Mucosa of gallbladder (tissue), 1 donor: ENCODE data around the gene CLIC1. TPM values are rescaled to one million over a fixed set of nuclear protein-coding genes. Genes with fewer than 3 reads are reported as not detected.
A peak's percentile ranks its signal among the peaks of the same experiment; 100 is the strongest.
"Not testable (repeated sequence)": the region's sequence is repeated elsewhere in the genome, so short reads cannot be mapped to it uniquely, and the experiment has no call there.

Experiments used
- DNase-seq: peaks from one replicate; pipeline ENCODE4 v3.0.0-alpha.2; 2020; ENCODE audit warnings: low spot score
- total RNA-seq: library from RNA; stranded (reverse); gene quantifications from one replicate; pipeline ENCODE4 v1.2.1, GENCODE V29; 2021
- donor health status: DM: no; HTN: no; CAD: no.

CLIC1 gene
- total RNA-seq, 1 donor from 2014 or later: 394 TPM

DNA sequence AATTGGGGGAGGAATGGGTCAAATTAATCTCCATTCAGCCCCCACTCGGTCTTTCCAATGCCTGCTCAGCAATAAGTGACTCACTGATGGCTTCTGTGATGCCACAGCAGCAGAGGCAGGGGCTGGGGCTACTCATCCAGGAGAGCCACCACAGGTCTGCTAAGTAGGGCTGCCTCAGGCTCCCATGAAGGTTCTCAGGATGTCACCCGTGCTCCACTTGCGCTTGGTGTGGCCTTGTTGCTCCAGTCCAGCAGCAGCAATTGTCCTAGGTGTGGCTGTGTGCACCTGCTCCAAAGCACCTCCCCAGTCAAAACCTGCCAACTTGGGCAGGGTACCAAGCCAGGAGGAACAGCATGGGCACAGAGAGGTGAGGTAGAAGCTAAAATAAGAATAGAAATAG, 14.2 kb downstream of the CLIC1 start:
- DNase-seq: no peak

GRCh38 chr6:31721351-31722020, 14.8 kb downstream of the CLIC1 start, which contains the start of gene LY6G6C:
Gene LY6G6C, minus strand, starts transcription at chr6:31721746. Its CDS starts 67 bp downstream, at chr6:31721679.
- DNase-seq: no peak

DNA sequence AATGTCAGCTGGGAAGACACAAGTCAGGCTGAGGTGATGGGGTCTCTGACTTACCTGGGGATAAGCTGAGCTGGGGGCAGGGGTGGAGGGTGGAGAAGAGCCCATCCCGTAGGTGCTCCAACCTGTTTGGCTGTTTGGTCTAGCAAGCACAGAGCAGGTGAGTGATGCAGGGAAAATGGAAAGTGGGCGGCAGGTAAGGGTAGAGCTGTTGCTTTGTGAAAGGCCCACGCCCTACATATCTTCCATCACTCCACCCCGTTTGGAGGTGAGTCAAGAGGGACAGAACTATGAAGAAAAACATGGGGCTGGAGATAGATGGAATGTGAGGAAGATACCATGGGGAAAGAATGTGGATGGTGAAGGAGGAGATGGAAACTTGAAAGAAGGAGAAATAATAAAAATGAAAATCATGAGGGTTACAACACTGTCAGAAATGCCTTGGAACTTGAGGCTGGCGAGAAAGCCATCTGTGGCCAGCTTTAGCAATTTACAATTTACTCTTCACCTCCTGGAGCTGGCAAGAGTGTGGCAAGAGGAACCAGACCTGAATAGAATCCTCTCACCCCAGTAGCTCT, 16.0 kb downstream of the CLIC1 start:
- no peak for DNase-seq

DNA sequence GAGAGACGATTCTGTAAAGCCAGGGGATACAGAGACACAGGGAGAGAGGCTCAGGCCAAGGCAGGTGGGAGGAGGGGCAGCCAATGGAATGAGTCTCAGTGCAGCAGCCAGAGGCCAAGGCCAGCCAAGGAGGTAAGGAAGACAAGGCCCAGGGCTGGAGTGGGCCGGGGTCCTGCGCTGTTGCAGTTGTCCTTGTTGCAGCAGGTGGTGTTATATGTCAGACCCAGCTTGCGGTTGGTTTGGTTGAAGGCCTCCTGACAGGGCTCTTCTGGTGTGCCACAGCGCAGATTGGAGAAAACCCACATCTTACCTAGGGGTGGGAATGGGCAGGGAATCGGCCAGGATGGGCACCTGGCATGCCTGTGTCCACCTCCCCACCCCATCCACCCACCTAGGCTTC, 17.3 kb downstream of the CLIC1 start:
- no peak for DNase-seq

DNA sequence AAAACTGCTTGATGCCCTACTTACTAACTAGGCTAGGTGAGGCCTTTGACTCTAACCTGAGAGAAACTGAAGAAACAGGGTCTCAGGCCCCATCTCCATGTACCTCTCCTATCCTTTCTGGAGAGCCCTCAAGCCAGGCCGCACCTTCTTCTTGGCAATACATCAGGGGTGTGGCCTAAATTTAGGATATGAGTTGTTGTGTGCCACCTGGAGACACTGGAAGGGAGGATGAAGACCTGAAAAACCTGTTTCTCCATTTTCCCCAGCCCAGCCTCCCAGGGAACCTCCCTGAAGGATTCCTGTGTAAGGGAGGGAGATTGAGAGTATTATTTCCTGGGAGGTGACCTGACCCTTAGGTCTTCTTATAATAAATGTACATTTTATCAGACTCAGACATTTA, 18.1 kb downstream of the CLIC1 start:
- DNase-seq: no peak

GRCh38 chr6:31717499-31718222, 18.7 kb downstream of the CLIC1 start:
- DNase-seq: no peak

GRCh38 chr6:31715022-31715958, 21.0 kb downstream of the CLIC1 start, which contains the start of gene LY6G6D:
Gene LY6G6D, plus strand, starts transcription at chr6:31715348. Its CDS starts 8 bp downstream, at chr6:31715356.
- no peak for DNase-seq

- no peak for DNase-seq
Measured at GRCh38 chr6:31713991-31714684, 22.2 kb downstream of the CLIC1 start.

DNA sequence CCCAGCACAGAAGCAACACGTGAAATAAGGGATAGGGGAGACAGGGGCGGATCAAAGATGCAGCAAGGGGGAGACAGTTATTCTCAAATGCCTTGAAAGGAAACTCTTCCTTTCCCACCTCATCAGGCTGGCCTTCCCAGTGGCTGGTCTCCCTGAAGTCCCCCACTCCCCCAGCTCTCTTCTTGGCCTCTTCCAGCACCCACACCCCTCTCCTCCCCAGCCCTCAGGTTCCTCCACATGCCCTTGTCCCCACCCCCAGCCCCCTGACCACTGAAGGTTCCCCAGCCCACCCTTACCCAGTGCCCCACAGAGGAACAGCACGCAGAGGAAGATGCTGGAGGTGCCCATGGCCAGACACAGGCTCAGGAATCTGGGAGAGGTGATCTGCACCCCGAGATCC, 22.9 kb downstream of the CLIC1 start:
- DNase-seq: no peak

DNA sequence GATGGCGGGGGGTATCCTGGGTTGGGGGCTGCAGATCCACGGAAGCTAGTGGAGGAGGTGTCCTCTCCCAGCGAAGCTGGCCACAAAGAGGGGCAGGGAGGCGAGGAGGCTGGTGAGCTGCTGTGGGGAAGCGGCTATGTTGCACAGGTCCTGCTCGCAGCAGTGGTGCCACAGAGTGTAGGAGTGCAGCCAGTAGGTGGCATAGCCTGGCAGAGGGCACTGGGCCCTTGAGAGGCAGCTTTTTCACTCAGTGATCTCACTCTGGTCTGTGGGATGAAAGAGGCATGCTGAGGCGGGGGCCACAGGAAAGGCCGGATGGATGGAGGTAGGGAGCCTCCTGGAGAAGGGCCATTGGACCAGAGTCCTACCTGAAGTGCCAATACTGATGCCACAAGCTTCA, 24.0 kb downstream of the CLIC1 start:
- no peak for DNase-seq

DNA sequence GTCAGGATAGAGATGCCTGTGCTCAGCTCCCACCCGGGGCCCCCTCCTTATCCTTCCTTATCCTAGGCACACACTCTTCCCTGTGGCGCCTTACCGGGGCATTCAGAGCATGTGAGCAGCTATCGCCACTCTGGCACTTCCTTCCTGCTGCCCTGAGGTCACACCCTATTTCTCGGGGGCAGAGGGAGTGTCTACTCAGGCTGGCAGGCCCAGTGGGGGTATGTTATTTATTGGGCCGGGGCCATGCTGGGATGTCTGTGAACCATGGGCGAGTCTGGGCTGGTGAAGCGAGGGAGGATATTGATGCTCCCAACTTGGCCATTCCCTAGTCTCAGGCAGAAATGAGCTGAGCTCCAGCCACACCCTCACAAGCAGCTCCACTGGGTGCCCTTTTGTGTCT, 25.1 kb downstream of the CLIC1 start:
- no peak for DNase-seq

- no peak for DNase-seq
Measured at GRCh38 chr6:31710523-31711219, 25.7 kb downstream of the CLIC1 start.

GRCh38 chr6:31709157-31709556, 27.2 kb downstream of the CLIC1 start:
- DNase-seq: not testable (repeated sequence)

- DNase-seq: no peak
Measured at GRCh38 chr6:31708224-31708623, 28.1 kb downstream of the CLIC1 start.

DNA sequence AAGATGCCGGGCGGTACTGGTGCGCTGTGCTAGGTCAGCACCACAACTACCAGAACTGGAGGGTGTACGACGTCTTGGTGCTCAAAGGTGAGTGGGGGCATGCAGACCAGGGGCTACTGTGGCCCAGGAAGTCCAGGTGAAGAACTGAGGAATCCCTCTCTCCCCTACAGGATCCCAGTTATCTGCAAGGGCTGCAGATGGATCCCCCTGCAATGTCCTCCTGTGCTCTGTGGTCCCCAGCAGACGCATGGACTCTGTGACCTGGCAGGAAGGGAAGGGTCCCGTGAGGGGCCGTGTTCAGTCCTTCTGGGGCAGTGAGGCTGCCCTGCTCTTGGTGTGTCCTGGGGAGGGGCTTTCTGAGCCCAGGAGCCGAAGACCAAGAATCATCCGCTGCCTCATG, 28.6 kb downstream of the CLIC1 start:
- DNase-seq: no peak

GRCh38 chr6:31706599-31706998, 29.7 kb downstream of the CLIC1 start, which contains the start of gene LY6G6F:
Gene LY6G6F, plus strand, starts transcription at chr6:31706866. Its CDS starts 41 bp downstream, at chr6:31706907.
- no peak for DNase-seq

DNA sequence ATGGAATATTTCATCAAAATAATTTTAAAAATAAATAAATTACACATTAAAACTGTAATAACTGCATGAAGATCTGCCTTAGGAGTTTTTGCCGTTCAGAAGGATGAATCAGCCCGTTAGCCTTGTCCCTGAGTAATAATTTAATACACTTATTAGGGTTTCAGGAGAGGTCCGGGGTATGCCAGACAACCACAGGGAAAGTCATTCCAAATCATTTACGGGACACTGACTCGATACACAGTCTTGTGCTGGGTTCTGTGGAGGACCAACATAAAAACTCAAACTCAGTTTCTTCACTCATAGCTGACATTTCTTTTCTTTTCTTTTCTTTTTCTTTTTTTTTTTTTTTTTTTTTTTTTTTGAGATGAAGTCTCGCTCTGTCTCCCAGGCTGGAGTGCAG, 30.4 kb downstream of the CLIC1 start:
- DNase-seq: no peak

DNA sequence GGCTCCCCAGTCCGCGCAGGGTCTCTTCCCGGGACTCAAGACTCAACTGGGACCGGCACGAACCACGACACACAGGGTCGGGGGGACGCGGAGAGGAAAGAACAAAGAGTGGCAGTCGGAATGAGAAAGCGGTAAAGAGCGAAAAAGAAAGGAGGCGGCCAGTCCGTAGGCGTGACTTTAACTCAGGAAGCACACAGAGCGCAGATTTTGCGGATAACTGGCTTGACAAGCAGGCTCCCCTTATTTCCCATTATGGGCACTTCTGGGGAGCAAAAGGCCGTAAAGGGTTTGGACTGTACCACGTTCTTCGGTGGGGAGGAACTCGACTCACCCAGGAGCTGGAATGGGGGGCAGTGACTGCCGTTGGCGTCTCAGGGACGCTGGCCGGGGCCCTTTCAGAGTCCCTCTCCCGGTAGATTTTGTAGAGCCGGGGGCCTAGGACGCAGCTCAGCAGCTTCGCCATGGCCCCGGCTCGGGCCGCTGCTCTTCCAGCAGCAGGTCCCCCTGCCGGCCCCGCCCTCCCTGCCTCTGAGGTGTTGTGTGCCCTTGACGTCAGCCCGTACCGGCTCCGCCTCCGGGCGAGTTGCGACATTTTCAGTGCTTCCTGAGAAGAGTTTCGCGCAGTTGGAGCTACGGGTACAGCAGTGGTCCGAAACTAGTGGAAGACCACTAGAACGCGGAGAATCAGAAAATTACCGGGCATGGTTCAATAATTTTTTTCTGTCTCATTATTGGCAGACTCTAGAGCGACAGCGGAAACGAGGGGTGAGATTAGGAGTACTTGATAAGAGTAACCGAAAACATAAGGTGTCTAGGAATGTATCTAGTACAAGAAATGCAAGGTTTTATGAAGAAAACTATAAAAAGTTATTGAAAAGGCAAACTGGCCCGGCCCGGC, 33.3 kb downstream of the CLIC1 start, which contains the start of gene ABHD16A:
ABHD16A (minus strand) TSS at position 506 of the 898 bp plus-strand sequence; CDS start at position 463, 43 bp downstream.
- peak; percentile 99 for DNase-seq

- no peak for DNase-seq
Measured at GRCh38 chr6:31702405-31702818, 33.9 kb downstream of the CLIC1 start.
